Fibroblast of pulmonary artery (primary cell): Measurements from ENCODE around the gene RFPL3.
A peak's percentile ranks its signal among the peaks of the same experiment; 100 is the strongest.

Source experiments
- DNase-seq: peaks from one replicate; pipeline ENCODE4 v3.0.0-alpha.2; 2010; ENCODE audit warnings: low read depth
- H3K4me3 ChIP-seq: replicated peaks from 2 replicates; pipeline ENCODE4 v1.5.1; 2011; ENCODE audit warnings: low read depth, mild to moderate bottlenecking, control low read depth, low read length, moderate library complexity
- TF ChIP-seq, protein P1 (sequence below): IDR thresholded peaks from 2 replicates; pipeline ENCODE4 v1.5.1; 2011; ENCODE audit warnings: mild to moderate bottlenecking, control low read depth, low read length, inconsistent platforms; ENCODE audit errors: missing control alignments

RFPL3 gene

DNA sequence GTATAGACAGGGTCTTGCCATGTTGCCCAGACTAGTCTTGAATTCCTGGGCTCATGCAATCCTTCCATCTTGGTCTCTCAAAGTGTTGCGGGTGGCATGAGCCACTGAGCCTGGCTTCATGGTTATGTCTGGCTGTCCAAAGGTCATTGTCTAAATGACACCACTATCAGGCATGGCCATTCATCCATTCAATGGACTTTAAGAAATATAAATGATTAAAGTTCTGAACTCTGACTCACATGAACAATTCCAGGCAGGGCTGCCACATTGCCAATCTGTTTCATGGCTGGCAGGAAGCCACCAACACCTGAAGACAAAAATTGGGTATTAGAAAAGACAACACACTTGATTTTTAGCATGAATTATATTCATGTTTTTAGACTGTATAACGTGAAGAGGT is 50.3 kb downstream of the RFPL3 start:
- DNase-seq, result no peak
- no peak overlapping the region for H3K4me3 ChIP-seq
- TF ChIP-seq, protein P1, sequence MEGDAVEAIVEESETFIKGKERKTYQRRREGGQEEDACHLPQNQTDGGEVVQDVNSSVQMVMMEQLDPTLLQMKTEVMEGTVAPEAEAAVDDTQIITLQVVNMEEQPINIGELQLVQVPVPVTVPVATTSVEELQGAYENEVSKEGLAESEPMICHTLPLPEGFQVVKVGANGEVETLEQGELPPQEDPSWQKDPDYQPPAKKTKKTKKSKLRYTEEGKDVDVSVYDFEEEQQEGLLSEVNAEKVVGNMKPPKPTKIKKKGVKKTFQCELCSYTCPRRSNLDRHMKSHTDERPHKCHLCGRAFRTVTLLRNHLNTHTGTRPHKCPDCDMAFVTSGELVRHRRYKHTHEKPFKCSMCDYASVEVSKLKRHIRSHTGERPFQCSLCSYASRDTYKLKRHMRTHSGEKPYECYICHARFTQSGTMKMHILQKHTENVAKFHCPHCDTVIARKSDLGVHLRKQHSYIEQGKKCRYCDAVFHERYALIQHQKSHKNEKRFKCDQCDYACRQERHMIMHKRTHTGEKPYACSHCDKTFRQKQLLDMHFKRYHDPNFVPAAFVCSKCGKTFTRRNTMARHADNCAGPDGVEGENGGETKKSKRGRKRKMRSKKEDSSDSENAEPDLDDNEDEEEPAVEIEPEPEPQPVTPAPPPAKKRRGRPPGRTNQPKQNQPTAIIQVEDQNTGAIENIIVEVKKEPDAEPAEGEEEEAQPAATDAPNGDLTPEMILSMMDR, result no peak

DNA sequence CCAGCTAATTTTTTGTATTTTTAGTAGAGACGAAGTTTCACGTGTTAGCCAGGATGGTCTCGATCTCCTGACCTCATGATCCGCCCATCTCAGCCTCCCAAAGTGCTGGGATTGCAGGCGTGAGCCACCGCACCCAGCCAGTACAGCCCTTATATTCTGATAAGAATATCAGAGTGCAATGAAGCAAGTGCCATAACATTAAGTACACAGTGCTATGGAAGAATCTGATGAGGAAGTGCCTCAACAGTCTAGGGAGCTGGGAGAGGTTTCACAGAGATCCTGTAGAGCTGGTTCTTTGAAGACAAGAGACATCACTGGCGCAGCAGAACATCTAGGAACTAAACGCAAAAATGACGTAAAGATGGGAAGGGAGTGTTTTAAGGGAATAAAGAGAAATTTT is 52.3 kb downstream of the RFPL3 start:
- TF ChIP-seq, protein P1, result no peak
- DNase-seq, result no peak
- H3K4me3 ChIP-seq, result no peak overlapping the region

DNA sequence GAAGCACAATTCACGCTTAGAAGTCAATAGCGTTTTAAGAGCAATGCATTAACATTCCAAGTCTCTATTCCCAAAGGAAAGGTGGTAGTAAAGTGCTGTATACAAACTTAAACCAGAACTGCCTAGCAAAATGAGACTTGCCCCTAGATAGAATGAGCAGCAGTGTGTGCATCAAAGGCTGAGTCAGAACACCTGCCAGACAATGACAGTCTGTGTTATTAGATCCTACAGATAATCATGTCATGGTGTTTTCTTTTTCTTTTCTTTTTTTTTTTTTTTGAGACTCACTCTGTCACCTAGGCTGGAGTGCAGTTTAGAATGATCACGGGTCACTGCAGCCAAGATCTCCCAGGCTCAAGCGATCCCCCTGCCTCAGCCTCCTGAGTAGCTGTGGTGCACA is 52.8 kb downstream of the RFPL3 start:
- no peak for DNase-seq
- peak overlapping the region; percentile 82 for H3K4me3 ChIP-seq
- TF ChIP-seq, protein P1, result no peak
